NCI-H69 (cell line): ENCODE data around the gene ADGRV1.
"Not testable (repeated sequence)": the region's sequence is repeated elsewhere in the genome, so short reads cannot be mapped to it uniquely, and the experiment has no call there.

ENCODE experiments used
- DNase-seq: peaks from one replicate; lab custom pipeline; 2025; lab: John Stamatoyannopoulos, UW

ADGRV1 gene

GRCh38 chr5:90948969-90949368, 390.4 kb downstream of the ADGRV1 start:
- DNase-seq: no peak

GRCh38 chr5:90949469-90950358, 391.1 kb downstream of the ADGRV1 start:
- DNase-seq: no peak

GRCh38 chr5:90955001-90955635, 396.5 kb downstream of the ADGRV1 start:
- no peak for DNase-seq

GRCh38 chr5:90956511-90957097, 398.0 kb downstream of the ADGRV1 start:
- DNase-seq: no peak

- DNase-seq: no peak
Observed at GRCh38 chr5:90957906-90958305, 399.3 kb downstream of the ADGRV1 start.

GRCh38 chr5:90959262-90959661, 400.7 kb downstream of the ADGRV1 start:
- DNase-seq: no peak

GRCh38 chr5:90962481-90962880, 403.9 kb downstream of the ADGRV1 start:
- DNase-seq: no peak

- DNase-seq: no peak
Observed at GRCh38 chr5:90965110-90965685, 406.6 kb downstream of the ADGRV1 start.

- no peak for DNase-seq
Observed at GRCh38 chr5:90967443-90967842, 408.8 kb downstream of the ADGRV1 start.

- no peak for DNase-seq
Observed at GRCh38 chr5:90967851-90968250, 409.3 kb downstream of the ADGRV1 start.

GRCh38 chr5:90968319-90968718, 409.7 kb downstream of the ADGRV1 start:
- DNase-seq: no peak

GRCh38 chr5:90969945-90970344, 411.3 kb downstream of the ADGRV1 start:
- not testable (repeated sequence) for DNase-seq

- no peak for DNase-seq
Observed at GRCh38 chr5:90981177-90981576, 422.6 kb downstream of the ADGRV1 start.

GRCh38 chr5:90981821-90982220, 423.2 kb downstream of the ADGRV1 start:
- no peak for DNase-seq

GRCh38 chr5:90982576-90982975, 424.0 kb downstream of the ADGRV1 start:
- no peak for DNase-seq

GRCh38 chr5:90983148-90983547, 424.6 kb downstream of the ADGRV1 start:
- no peak for DNase-seq

GRCh38 chr5:90983711-90984124, 425.1 kb downstream of the ADGRV1 start:
- no peak for DNase-seq

- DNase-seq: no peak
Observed at GRCh38 chr5:90985341-90985740, 426.7 kb downstream of the ADGRV1 start.

GRCh38 chr5:90987726-90988125, 429.1 kb downstream of the ADGRV1 start:
- DNase-seq: no peak

GRCh38 chr5:90991201-90991600, 432.6 kb downstream of the ADGRV1 start:
- DNase-seq: no peak

GRCh38 chr5:90994796-90995195, 436.2 kb downstream of the ADGRV1 start:
- DNase-seq: no peak

GRCh38 chr5:90996089-90996488, 437.5 kb downstream of the ADGRV1 start:
- no peak for DNase-seq

- DNase-seq: no peak
Observed at GRCh38 chr5:90997082-90997481, 438.5 kb downstream of the ADGRV1 start.
